SIG-M5 (cell line): ENCODE results near the gene CAPSL.
"Not testable (repeated sequence)": the region's sequence is repeated elsewhere in the genome, so short reads cannot be mapped to it uniquely, and the experiment has no call there.

Experiments
- DNase-seq: peaks from one replicate; lab custom pipeline; 2025; lab: John Stamatoyannopoulos, UW

Gene CAPSL

GRCh38 chr5:35938568-35939227 is at the start of gene CAPSL:
Gene CAPSL, minus strand, starts transcription at chr5:35938622. Its CDS starts 17,502 bp downstream, at chr5:35921120.
- DNase-seq, result no peak

GRCh38 chr5:35987776-35988175 is 49.4 kb upstream of the CAPSL start:
- DNase-seq, result no peak

DNA sequence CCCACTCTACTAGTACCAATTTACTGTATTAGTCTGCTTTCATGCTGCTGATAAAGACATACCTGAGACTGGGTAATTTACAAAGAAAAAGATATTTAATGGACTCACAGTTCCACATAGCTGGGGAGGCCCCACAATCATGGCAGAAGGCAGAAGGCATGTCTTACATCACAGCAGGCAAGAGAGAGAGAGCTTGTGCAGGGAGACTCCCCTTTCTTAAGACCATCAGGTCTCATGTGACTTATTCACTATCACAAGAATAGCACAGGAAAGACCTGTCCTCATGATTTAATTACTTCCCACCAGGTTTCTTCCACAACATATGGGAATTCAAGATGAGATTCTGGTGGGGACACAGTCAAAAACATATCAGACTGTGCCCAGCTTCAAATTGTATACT is 41.3 kb upstream of the CAPSL start:
- no peak for DNase-seq

GRCh38 chr5:35976859-35977258 is 38.4 kb upstream of the CAPSL start:
- DNase-seq, result not testable (repeated sequence)

GRCh38 chr5:35974570-35974969 is 36.1 kb upstream of the CAPSL start:
- no peak for DNase-seq

DNA sequence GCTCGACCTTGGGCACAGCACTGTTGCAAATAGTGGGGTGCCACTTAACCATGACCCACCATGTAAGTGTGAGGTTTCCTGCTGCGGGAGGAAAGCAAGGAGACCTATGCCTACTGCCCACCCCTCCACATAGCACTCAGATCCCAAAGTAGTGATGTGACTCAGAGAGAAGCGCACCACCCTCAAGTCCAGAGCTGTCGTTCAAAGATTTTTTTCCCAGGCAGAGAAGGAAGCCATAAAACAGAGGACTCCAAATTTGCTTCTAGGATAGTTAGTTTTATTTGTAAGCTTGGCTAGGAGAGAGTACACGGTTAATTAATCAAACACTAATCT is 33.4 kb upstream of the CAPSL start:
- no peak for DNase-seq

DNA sequence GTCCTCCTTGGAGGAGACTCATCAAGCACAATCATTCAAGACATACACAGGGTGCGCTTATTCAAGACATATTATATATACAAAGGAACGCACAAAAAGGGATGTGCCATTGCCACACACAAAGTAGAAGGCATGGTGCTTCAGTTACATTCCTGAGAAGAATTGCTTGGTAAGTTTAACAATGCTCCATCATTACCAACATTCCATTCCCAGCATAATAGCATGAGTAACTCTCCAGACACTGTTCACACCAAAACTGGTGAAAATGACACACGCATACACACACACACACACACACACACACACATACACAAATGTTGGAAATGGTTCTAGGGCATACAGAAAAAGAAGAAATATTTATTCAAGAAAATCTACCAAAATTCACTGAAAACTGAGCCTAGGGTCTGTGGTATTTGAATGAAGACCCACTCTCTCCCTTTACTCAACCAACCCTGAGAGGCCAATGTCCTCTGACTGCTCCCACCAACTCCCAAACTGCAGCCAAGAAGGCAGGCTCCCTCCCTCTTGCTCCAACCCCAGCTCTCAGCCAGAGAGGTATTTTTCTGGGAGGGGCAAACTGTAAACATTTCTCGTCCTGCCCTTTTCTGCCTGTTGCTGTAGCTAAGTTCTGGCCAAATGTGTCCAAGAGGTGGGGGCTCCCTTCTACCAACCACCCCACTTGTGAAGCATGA is 32.9 kb upstream of the CAPSL start:
- no peak for DNase-seq

DNA sequence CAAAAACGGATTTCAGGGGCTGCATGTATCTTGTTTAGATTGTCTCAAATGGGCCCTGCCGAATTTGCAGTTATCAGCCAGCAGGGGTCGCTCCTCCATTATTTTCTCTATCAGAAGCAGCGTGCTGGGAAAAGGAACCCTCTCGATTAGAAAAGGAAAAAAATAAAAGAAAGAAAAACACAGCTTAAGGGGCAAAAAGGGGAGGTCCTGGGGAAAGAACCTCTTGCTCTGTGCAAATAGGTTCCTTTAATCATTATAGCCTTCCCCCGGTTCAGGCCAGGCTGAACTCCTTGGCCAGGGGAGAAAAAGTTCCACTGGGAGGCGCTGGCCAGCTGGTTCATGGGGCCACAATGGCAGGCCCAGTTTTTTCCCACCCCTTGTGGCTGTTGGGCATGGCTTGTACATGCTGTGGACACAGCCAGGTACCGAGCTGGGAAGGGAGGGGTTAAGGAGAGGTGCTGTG is 25.0 kb upstream of the CAPSL start:
- no peak for DNase-seq

GRCh38 chr5:35960328-35960727 is 21.9 kb upstream of the CAPSL start:
- DNase-seq, result no peak

GRCh38 chr5:35956429-35956828 is 18.0 kb upstream of the CAPSL start:
- no peak for DNase-seq

- no peak for DNase-seq
Observed at GRCh38 chr5:35954175-35954574, 15.8 kb upstream of the CAPSL start.

GRCh38 chr5:35947085-35947484 is 8.7 kb upstream of the CAPSL start:
- no peak for DNase-seq

GRCh38 chr5:35939639-35940038 is 1.2 kb upstream of the CAPSL start:
- no peak for DNase-seq

DNA sequence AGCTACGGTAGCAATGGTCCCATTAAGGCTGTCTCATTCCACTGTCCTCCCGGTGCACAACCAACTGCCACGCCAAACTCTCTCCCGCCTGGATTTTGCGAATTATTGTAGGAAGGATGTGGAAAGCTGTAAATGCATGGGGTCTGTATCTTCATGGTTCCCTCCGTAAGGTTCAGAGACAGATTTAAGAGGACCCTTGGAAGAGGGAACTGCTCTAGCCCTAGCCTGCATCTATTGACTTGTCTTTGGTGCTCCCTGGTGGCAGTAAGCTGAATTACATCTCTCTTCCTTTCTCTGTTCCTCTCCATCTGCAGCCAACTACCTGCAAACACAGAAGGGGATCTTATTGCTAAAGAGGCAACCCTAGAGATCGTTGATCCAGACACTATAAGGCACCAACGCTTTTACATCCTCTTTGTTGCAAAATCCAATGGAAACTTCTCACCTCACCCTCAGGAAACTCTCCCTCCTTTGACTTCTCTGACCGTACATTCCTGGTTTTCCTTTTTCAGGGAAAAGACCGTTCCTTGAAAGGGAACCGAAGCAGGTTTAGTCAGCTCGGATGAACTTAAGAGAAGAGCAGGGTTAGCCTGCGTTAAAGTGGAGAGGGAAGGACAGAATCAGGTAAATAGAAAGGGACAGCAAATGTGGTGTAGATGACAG is 11.9 kb downstream of the CAPSL start:
- DNase-seq, result no peak

DNA sequence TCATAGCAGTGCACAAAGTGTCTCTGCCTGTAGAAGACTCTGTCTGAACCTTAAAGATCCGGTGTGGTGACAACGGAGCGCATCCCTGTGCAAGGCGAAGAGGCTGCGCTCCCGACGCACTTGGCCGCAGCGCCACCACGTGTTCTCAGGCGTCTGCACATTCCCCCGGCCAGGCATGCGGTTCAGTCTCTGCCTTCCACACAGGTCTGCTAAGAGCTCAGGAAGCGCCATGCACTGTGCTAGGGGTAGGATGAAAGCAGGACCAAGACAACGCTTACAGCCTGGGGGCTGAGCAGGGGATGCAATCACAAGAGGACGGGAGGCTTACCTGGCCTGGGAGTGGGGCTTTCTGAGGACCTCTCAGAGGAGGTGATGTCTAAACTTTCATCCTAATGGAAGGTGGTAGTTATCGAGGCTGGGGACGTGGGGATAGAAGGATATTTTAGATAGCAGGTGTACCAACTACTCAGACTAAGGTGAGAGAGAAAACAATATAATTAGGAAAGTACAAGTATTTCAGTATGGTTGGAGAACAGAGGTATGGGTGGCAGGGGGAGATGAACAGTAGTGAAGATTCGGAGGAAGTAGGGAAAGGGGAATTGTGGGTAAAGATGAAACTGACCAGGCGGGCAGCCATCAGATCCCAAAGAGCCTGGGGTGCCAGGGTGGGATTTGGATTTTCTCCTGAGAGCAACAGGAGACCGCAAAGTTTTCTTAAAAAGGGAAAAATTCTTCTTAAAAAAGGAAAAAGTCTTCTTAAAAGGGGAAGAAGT is 13.3 kb downstream of the CAPSL start:
- DNase-seq, result no peak

- DNase-seq, result no peak
Observed at GRCh38 chr5:35924122-35924949, 14.1 kb downstream of the CAPSL start.

DNA sequence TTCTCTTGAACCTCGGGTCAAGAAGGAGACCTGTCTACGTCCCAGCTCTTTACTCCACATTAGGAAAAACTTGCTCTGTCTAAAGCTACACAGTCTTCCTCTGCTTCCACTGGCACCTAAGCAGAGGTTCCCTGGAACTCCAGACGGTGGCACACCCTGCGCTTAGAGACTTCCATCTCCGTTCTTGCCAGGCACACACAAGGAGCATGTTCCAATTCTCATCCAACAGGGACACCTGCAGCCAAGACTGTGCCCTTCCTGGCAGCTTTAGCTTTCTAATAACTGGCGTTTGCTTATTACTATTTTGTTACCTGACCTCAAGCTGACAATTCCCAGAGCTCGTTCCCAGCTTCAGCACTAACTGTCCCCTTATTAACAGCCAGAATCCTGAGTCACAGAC is 16.0 kb downstream of the CAPSL start:
- DNase-seq, result no peak

- DNase-seq, result no peak
Observed at GRCh38 chr5:35921930-35922329, 16.5 kb downstream of the CAPSL start.

GRCh38 chr5:35920890-35921289 is 17.5 kb downstream of the CAPSL start:
- DNase-seq, result no peak

- no peak for DNase-seq
Observed at GRCh38 chr5:35919191-35919590, 19.2 kb downstream of the CAPSL start.

GRCh38 chr5:35908814-35909213 is 29.6 kb downstream of the CAPSL start:
- no peak for DNase-seq

DNA sequence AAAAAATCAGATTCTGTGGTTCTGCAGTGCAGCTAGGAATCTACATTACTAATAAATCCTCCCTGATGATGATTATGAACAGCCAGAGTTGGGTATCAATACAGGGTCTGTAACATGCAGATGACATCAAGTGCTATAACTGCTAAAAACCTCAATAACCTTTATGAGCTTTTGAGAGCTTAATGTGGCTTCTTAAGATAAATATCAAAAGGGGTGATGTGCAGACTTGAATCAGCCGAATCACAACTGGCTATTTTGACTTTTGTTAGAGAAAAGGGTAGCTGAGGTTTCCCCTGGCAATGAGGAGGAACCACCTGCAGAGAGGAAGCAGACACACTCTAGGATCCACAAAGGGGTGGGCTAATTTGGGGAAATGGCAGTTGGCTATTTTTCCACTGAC is 30.2 kb downstream of the CAPSL start:
- DNase-seq, result no peak
